ENCODE results near the gene RNU6-1. TPM values are rescaled to one million over a fixed set of nuclear protein-coding genes. Genes with fewer than 3 reads are reported as not detected.

The RNU6-1 gene
- total RNA-seq, 2 donors from 2014 or later: not detected

DNA sequence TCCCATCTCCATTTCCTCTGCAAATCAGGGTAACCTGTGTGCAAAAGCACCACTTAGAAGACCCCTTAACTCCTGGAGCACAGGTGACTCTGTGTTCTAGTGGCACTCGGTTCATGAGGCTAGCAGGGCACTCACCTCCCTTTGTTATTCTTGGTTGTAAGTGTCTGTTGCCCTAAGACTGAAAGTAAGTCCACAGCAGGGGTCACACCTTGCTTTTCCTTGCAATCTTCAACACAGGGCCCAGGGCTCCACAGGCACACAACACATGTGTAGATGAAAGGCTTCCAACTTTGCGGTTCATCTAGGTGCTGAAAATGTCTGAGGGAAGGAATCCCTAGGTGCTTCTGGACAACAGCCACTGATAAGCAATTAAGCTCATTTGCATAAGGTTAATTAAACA lies 2.9 kb downstream of the RNU6-1 start:
- intact Hi-C loops (cut with DNase I): loop anchor here in 1 of 2 donors (2.0 to 10.0 kb wide), 4 partner anchors 315 to 892 kb away; partner anchors contain the start of gene C15orf61
- DNase-seq: no peak
- no peak for ATAC-seq

DNA sequence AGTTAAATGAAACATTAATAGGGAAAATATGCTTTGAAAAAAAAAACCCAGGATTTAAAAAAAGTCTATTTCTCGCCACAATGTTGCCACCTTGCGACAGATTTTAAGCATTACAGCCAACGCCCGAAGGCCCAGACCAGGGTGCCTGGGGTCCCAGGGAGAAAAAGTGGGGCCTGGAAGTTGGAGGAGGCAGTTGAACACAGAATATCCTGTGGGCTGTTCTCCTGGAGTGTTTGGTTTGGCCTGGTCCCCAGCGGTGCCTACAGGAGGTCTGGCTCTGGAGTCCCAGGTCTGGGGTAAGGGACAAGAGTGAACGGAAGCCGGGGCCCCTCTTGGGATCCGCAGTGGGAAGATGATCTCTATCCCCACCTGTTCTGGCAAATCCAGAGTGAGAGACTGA lies 3.4 kb downstream of the RNU6-1 start:
- ATAC-seq (no peak), DNase-seq (no peak)

GRCh38 chr15:67836134-67836455 lies 3.8 kb downstream of the RNU6-1 start:
- intact Hi-C loops (cut with DNase I): loop anchor here in 1 of 2 donors (2.0 to 10.0 kb wide), 4 partner anchors 314 to 891 kb away; partner anchors contain the start of gene C15orf61
- DNase-seq (no peak), ATAC-seq (no peak)

More for the DNA sequence above, 3.4 kb downstream of the RNU6-1 start:
- intact Hi-C loops (cut with DNase I): loop anchor here in 1 of 2 donors (2.0 to 10.0 kb wide), 4 partner anchors 314 to 892 kb away; partner anchors contain the start of gene C15orf61

- DNase-seq: no peak
- intact Hi-C loops (cut with DNase I): loop anchor here in 1 of 2 donors (2.0 to 10.0 kb wide), 4 partner anchors 313 to 891 kb away; partner anchors contain the start of gene C15orf61
- ATAC-seq: no peak
Observed at GRCh38 chr15:67835297-67836133, 4.3 kb downstream of the RNU6-1 start.

- intact Hi-C loops (cut with DNase I): loop anchor here (5.0 to 10.0 kb wide), 4 partner anchors 312 to 890 kb away; partner anchors contain the start of gene C15orf61 (in 1 of the 2)
- ATAC-seq (no peak), DNase-seq (no peak)
Observed at GRCh38 chr15:67834581-67835296, 5.1 kb downstream of the RNU6-1 start.

DNA sequence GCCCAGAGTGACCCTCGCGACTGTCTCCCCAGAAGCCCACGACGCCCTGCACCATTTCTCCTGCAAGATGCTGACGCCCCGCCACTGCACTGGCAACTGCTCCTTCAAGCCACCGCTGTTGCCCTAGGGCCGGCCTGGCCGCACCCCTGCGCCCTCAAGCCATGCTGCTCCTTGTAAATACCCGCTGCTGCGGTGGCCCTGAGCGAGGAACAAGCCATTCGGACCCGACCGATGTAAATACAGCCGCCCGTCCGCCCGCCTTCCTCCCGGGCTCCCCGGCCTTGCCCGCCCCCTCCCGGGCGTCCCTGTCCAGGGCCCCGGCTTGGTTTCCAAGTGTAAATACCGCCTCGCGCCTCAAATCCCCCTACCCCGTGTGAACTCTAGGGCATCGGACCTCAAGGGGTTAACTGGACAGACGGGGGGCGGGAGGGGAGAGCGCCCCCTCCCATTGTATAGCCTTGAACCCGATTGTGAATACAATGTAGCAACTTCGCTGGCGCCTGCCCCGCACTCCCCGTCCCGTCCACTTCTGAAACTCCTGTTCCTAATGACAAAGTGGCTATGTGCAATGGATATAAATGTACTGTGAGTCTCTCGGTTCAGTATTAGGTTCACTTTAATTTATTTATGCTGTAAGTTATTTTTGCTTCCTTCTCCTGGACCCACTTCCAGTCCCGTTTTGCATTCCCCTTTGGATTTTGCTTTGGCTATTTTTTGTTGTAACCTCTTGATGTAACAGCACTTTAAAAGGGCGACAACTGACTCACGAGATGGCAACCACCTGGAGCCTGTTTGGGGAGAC lies 5.9 kb downstream of the RNU6-1 start:
- DNase-seq: no peak
- intact Hi-C loops (cut with DNase I): loop anchor here (5.0 to 10.0 kb wide), 3 partner anchors 329 to 889 kb away; no protein-coding TSS in a partner anchor
- peak in 1 of 2 donors; percentile 28 for ATAC-seq

DNA sequence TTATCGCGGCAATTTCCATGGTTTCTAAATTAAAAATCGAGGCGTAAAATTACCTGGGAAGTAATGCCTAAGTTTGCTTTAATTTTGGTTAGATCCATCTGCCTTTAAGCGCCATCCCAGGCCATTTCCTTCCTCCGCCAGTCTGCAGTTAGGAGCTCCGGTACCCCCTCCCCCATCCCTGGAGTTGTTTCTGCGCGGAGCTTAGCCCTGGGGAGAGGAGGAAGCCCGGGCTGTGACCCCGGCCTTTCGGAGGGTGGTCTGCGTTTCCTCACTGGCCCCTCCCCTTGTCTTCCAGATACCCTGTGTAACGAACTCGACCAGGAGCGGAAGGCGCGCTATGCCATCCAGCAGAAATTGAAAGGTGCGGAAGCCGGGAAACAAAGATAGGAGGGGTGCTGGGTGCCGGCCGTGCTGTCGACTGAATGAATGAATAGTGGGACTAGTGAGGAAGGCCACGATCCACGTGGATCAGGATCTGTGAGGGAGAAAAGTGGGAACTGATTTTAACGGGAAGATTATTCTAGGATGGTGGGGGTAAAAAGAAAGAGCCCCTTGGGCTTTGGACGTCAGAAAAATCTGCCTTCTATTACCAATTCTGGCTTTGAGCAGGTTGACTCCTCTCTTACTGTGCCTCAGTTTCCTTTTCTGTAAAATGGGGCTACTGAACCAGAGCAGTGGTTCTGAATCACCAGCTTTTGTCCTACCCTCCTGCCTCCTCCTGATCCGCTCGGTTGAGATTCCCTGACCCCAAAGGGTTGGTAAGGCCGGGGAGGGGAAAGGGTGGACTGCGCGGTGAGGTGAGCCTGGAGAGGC lies 6.7 kb downstream of the RNU6-1 start:
- ATAC-seq (no peak), DNase-seq (no peak)
- intact Hi-C loops (cut with DNase I): loop anchor here (5.0 to 10.0 kb wide), 3 partner anchors 328 to 888 kb away; no protein-coding TSS in a partner anchor

DNA sequence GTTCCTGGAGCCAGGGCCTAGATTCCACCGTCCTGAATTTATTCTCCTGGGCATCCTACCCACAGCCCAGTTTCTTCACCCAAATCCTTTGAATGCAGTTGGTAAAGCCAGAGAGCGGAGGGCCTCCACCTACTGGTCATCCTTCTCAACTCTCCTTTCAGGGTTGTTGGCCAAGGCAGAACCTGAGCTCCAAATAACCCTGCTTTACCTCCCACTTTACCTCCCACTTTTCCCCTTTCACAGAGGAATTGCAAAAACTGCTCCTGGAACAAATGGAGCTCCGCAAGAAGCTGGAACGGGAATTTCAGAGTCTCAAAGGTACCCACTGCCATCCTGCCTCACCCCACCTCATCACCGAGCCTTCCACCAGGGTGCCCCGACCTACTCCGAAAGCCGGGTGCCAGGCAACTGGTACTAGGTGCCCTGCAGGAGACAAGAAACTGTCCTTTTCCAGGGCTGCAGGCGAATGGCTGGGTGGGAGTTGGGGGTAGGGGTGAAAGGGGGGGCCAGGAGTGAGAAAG lies 7.8 kb downstream of the RNU6-1 start:
- ATAC-seq: no peak
- intact Hi-C loops (cut with DNase I): loop anchor here (5.0 to 10.0 kb wide), 3 partner anchors 327 to 887 kb away; no protein-coding TSS in a partner anchor
- no peak for DNase-seq

DNA sequence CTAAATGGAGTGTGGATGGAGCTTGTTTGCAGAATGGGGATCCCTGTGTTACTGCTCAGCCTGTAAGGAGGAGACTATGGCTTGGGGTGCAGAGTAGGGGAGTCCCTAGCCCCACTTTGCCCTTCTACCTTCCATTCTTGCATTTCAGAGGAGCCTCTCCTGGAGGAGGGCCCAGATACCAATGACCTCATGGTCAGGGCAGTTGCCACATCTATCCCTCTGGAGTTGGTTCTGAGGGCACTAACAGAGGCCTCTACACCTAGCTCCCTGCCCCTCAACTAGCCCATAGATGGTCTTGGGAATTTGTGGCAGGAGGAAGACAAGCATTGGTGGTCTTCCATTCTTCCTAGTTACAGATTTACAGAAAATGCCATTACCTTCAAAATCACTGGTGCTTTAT lies 8.5 kb downstream of the RNU6-1 start:
- DNase-seq (no peak), ATAC-seq (no peak)
- intact Hi-C loops (cut with DNase I): loop anchor here (5.0 to 10.0 kb wide), 3 partner anchors 327 to 887 kb away; no protein-coding TSS in a partner anchor

DNA sequence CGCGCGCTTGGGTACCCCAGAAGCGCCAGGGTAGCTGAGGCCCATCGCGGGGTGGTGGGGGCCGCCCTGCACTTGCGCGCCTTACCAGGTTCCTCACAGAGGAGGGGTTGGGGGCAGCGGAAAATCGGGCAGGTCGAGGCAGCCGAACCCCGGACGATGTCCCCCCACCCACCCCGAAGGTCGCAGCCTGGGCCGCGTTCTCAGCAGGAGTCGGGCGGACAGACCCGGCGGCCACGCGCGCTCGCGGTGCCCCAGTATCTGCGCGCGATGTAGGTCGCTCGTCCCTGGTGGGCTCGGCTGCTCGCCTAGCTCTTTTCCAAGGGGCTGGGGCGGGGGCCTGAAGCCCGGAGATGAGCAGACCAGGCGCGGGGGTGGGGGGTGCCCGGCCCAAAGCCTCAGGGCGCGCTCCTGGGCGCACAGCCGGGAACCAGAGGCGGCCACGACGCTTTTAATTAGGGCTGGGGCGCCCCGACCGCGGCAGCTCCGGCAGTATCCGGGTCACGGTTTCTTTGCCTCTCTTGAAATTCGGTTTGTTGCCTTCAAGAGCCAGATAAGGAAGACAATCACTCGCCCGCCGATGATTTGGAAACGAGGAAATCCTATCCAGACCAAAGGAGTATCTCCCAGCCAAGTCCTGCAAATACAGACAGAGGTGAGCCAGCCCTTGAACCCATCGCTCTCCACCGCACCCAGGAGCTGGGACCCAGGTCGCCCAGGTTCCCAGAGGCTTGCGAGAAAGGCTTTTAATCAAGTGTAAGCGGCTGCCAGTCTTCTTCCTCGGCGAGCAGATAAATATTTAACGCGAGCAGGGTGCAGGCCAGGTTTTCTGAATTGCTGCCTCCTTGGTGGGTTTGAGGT lies 10.0 kb downstream of the RNU6-1 start:
- ATAC-seq (no peak), DNase-seq (no peak)
- intact Hi-C loops (cut with DNase I): loop anchor here (5.0 to 10.0 kb wide), 3 partner anchors 325 to 885 kb away; no protein-coding TSS in a partner anchor

DNA sequence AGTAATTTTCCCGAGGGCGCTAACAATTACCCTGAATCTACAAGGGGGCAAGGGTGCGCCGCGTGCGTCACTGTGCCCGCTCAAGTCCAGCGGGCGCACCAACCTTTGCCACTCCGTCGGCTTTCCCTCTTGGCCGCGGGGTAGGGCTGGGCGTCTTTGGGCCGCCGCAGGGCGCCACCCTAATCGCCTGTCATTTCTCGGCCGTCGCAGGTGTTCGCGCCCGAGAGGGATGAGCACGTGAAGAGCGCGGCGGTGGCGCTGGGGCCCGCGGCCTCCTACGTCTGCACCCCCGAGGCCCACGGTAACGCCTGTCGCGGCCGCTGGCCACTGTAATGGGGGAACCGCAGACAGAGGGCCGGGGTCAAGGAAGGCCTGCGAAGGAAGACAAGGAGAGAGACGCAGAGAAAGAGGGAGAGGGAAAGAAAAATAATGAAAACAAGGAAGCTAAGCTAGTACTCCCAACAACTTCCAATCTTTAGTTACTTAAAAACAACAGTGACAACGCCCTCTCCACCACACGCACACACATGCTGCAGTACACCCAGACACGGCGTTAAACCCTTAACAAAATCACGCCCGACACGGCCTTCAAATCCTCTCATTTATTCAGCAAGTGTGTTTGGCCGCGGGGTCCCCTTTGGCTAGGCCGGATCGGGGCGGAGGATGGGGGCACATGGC lies 10.7 kb downstream of the RNU6-1 start:
- intact Hi-C loops (cut with DNase I): no loop called here
- no peak for ATAC-seq
- no peak for DNase-seq

DNA sequence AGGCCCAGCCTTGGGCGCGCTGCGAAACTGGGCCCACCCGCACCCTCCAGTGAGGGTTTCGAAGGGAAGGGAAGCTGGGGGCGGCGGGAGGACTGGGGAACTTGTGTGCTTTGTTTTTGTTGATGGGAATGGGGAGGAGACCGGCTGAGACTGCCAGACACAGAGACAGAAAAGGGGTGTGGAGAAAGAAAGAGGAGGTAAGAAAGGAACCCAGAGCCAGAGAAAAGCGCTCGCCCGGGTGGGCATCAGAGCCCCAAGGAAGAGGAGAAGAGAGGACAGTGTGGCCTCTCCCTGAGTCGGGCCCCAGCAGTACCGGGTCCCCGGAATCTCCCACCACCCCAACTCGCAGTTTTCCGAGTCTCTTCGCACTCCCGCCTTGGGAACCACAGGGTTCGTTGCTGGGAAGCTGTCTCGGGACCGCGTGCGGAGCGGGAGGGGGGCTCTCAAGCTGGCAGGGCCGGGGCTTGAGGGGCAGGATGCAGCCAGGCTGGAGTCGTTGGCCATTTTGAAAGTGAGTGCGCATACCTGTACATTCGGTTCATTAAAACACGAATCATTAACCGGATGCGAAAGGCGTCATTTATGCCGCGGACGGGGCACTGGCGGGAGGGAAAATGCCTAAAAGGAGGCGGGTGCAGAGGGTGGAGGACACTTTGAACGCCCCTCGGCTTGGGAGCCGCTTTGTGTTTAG lies 11.4 kb downstream of the RNU6-1 start:
- DNase-seq (no peak), ATAC-seq (no peak)
- intact Hi-C loops (cut with DNase I): no loop called here

DNA sequence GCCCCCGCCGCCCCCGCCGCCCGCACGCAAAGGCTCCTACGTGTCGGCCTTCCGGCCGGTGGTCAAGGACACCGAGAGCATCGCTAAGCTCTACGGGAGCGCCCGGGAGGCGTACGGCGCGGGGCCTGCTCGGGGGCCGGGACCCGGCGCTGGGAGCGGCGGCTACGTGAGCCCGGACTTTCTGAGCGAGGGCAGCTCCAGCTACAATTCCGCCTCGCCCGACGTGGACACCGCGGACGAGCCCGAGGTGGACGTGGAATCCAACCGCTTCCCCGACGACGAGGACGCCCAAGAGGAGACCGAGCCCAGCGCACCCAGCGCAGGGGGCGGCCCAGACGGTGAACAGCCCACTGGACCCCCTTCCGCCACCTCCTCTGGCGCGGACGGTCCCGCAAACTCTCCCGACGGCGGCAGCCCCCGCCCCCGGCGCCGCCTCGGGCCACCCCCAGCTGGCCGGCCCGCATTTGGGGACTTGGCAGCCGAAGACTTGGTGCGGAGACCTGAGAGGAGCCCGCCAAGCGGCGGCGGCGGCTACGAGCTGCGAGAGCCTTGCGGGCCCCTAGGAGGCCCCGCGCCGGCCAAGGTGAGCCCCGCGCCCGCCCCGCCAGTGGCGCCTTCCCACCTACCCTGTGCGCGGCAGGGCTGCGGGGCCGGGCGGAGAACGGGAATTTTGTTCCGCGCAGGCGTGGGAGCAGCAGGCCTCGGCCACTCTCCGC lies 12.1 kb downstream of the RNU6-1 start:
- intact Hi-C loops (cut with DNase I): no loop called here
- DNase-seq (no peak), ATAC-seq (no peak)

DNA sequence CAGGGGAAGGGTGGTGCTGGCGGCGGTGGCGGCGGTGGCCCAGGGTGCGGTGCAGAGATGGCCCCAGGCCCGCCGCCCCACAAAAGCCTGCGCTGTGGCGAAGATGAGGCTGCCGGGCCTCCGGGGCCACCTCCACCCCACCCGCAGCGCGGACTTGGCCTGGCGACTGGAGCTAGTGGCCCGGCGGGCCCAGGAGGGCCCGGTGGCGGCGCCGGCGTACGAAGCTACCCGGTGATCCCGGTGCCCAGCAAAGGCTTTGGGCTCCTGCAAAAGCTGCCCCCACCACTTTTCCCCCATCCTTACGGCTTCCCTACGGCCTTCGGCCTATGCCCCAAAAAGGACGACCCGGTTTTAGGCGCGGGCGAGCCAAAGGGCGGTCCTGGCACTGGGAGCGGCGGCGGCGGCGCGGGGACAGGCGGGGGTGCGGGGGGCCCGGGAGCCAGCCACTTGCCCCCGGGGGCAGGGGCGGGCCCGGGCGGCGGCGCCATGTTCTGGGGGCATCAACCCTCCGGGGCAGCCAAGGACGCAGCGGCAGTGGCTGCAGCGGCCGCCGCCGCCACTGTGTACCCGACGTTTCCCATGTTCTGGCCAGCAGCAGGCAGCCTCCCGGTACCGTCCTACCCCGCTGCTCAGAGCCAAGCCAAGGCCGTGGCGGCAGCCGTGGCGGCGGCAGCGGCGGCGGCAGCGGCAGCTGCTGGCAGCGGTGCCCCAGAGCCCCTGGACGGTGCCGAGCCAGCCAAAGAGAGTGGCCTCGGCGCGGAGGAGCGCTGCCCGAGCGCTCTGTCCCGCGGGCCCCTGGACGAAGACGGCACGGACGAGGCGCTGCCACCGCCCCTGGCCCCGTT lies 12.9 kb downstream of the RNU6-1 start:
- intact Hi-C loops (cut with DNase I): no loop called here
- no peak for ATAC-seq
- no peak for DNase-seq

All from left cardiac atrium (tissue), 4 donors.